ENCODE results near the gene TMED7. TPM values are rescaled to one million over a fixed set of nuclear protein-coding genes. Genes with fewer than 3 reads are reported as not detected.
A peak's percentile ranks its signal among the peaks of the same experiment; 100 is the strongest.

Gene TMED7
- total and polyA plus RNA-seq, 2 of the 13 experiments (the other 11 are each of a cell fraction or from before 2014, with no cell fraction given), result 58.0 to 113 TPM

- TF ChIP-seq, protein P1, sequence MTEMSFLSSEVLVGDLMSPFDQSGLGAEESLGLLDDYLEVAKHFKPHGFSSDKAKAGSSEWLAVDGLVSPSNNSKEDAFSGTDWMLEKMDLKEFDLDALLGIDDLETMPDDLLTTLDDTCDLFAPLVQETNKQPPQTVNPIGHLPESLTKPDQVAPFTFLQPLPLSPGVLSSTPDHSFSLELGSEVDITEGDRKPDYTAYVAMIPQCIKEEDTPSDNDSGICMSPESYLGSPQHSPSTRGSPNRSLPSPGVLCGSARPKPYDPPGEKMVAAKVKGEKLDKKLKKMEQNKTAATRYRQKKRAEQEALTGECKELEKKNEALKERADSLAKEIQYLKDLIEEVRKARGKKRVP (CRISPR knock-in tag; IDR thresholded peaks at IDR 0.05), result peak in 1 of 2 experiments; percentile 53; a peak in 2 of 4 replicates
- peak; percentile 85 for TF ChIP-seq ZNF501 (CRISPR knock-in tag; IDR thresholded peaks at IDR 0.05)
- 0 out of 2 replicates have a peak, but pooled peaks have one; percentile 50 for TF ChIP-seq ZNF589 (CRISPR knock-in tag; conservative IDR thresholded peaks at IDR 0.05)
- no peak for TF ChIP-seq WIZ (CRISPR knock-in tag; IDR thresholded peaks at IDR 0.05)
- no peak for TF ChIP-seq CAMTA2 (CRISPR knock-in tag; IDR thresholded peaks at IDR 0.05; ENCODE audit: borderline replicate concordance)
- peak; percentile 42; the same call in 1 of the 2 replicates for TF ChIP-seq ZMYM2 (CRISPR knock-in tag; IDR thresholded peaks at IDR 0.05)
- no peak for TF ChIP-seq TAF15 (IDR thresholded peaks at IDR 0.05; ENCODE audit: low read depth, low read length, poor library complexity, severe bottlenecking)
- TF ChIP-seq ZNF768 (CRISPR knock-in tag; IDR thresholded peaks at IDR 0.05), result peak; percentile 79; the same call in 1 of the 2 replicates
- 0 out of 2 replicates have a peak, but pooled peaks have one; percentile 50 for TF ChIP-seq ZNF136 (CRISPR knock-in tag; IDR thresholded peaks at IDR 0.05; ENCODE audit: low read depth)
- peak; percentile 86 for TF ChIP-seq DRAP1 (CRISPR knock-in tag; IDR thresholded peaks at IDR 0.05)
- no peak for TF ChIP-seq ZNF224 (CRISPR knock-in tag; IDR thresholded peaks at IDR 0.05)
- no peak for TF ChIP-seq SMAD1 (CRISPR knock-in tag; IDR thresholded peaks at IDR 0.05; ENCODE audit: borderline replicate concordance, low read depth)
- peak; percentile 54; the same call in 1 of the 2 replicates for TF ChIP-seq ZNF543 (CRISPR knock-in tag; IDR thresholded peaks at IDR 0.05)
- 0 out of 2 replicates have a peak, but pooled peaks have one; percentile 25 for TF ChIP-seq ZNF792 (CRISPR knock-in tag; IDR thresholded peaks at IDR 0.05)
- no peak for TF ChIP-seq AHR (CRISPR knock-in tag; IDR thresholded peaks at IDR 0.05)
- no peak for TF ChIP-seq SMC3 (IDR thresholded peaks at IDR 0.05; ENCODE audit: low read length)
- TF ChIP-seq CTCF (CRISPR knock-in tag; IDR thresholded peaks at IDR 0.05), result peak; percentile 10; the same call in 1 of the 2 replicates
- peak; percentile 33; the same call in 1 of the 2 replicates for TF ChIP-seq CBFB (CRISPR knock-in tag; IDR thresholded peaks at IDR 0.05)
- TF ChIP-seq GFI1 (CRISPR knock-in tag; IDR thresholded peaks at IDR 0.05; ENCODE audit: borderline replicate concordance), result peak; percentile 80
- TF ChIP-seq GLI4 (CRISPR knock-in tag; IDR thresholded peaks at IDR 0.05; ENCODE audit: borderline replicate concordance), result peak; percentile 95
- peak; percentile 87; the same call in 1 of the 2 replicates for TF ChIP-seq ZNF747 (CRISPR knock-in tag; IDR thresholded peaks at IDR 0.05; ENCODE audit: borderline replicate concordance)
- no peak for TF ChIP-seq HNF4A (CRISPR knock-in tag; IDR thresholded peaks at IDR 0.05)
- TF ChIP-seq, protein P2, sequence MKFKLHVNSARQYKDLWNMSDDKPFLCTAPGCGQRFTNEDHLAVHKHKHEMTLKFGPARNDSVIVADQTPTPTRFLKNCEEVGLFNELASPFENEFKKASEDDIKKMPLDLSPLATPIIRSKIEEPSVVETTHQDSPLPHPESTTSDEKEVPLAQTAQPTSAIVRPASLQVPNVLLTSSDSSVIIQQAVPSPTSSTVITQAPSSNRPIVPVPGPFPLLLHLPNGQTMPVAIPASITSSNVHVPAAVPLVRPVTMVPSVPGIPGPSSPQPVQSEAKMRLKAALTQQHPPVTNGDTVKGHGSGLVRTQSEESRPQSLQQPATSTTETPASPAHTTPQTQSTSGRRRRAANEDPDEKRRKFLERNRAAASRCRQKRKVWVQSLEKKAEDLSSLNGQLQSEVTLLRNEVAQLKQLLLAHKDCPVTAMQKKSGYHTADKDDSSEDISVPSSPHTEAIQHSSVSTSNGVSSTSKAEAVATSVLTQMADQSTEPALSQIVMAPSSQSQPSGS (CRISPR knock-in tag; IDR thresholded peaks at IDR 0.05), result peak; percentile 70; the same call in 1 of the 2 replicates
- TF ChIP-seq POLR2AphosphoS5 (IDR thresholded peaks at IDR 0.05; ENCODE audit: low read depth, low read length), result peak; percentile 85
- TF ChIP-seq ZIK1 (CRISPR knock-in tag; IDR thresholded peaks at IDR 0.05; ENCODE audit: borderline replicate concordance, low read depth), result 0 out of 2 replicates have a peak, but pooled peaks have one; percentile 47
- no peak for TF ChIP-seq SMYD3 (CRISPR knock-in tag; IDR thresholded peaks at IDR 0.05)
Measured at GRCh38 chr5:115625579-115626444, at the start of gene TMED7 (continued).

Measured in HepG2 (cell line).